ENCODE measurements around the gene FTSJ1. TPM values are rescaled to one million over a fixed set of nuclear protein-coding genes. Genes with fewer than 3 reads are reported as not detected.

FTSJ1 gene
- total RNA-seq, 1 donor from 2014 or later: 42.7 TPM

GRCh38 chrX:48470833-48471118, 5.2 kb upstream of the FTSJ1 start:
- DNase-seq (ENCODE audit: low spot score): no peak

DNA sequence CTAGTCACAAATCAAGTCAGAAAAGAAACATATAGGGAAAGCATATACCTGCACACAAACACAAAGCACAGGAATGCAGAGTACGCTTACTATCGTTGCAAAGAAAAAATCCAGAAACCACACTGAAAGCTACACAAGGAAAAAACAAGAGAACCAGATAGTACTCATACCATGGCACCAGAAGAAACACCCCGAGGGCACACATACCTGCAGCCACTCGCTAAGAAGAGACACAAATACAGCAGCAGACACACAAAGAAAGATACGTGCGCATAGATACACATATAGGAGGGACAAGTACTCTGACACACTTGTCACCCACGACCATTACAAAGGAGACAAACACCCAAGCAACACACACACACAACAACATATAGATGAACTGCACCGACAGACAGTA, 4.5 kb upstream of the FTSJ1 start:
- DNase-seq (ENCODE audit: low spot score): no peak

- no peak for DNase-seq (ENCODE audit: low spot score)
These were observed 3.8 kb upstream of the FTSJ1 start for GRCh38 chrX:48472225-48472624.

GRCh38 chrX:48472851-48473703, 2.9 kb upstream of the FTSJ1 start:
- DNase-seq (ENCODE audit: low spot score): no peak

DNA sequence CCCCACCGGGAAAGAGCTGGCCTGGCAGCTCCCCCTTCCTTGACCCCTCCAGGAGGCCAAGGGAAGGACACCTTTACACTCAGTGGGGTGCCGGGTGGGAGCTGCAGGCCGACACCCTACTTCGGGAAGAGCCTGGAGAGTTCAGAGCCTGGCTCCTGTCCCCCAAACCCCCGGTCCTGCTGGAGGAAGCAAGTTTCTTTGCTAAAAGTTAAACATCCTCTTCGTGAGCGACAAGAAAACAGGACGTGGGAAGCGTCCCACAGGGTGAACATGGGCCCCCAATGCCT, 2.4 kb upstream of the FTSJ1 start:
- DNase-seq (ENCODE audit: low spot score): no peak

GRCh38 chrX:48474127-48474526, 1.9 kb upstream of the FTSJ1 start:
- DNase-seq (ENCODE audit: low spot score): no peak

DNA sequence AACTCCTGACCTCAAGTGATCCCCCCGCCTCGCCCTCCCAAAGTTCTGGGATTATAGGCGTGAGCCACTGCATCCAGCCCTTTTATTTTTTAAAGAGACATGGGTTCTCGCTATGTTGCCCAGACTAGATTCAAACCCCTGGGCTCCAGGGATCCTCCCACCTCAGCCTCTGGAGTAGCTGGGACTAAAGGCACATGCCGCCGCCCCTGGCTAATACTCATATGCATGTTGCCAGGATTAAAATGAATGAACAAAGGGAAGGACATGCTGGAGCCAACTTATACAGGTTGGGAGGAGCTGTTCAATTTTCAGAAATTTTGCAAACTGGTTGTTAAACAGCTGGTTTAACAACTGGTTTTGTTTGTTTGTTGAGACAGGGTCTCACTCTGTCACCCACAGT, 1.4 kb upstream of the FTSJ1 start:
- DNase-seq (ENCODE audit: low spot score): no peak

- DNase-seq (ENCODE audit: low spot score): no peak
These were observed 703 bp upstream of the FTSJ1 start for GRCh38 chrX:48475296-48475695.

- DNase-seq (ENCODE audit: low spot score): no peak
These were observed 920 bp downstream of the FTSJ1 start for GRCh38 chrX:48476919-48477318.

GRCh38 chrX:48477960-48478755, 2.2 kb downstream of the FTSJ1 start:
- DNase-seq (ENCODE audit: low spot score): no peak

- DNase-seq (ENCODE audit: low spot score): no peak
These were observed 2.8 kb downstream of the FTSJ1 start for GRCh38 chrX:48478806-48479205.

DNA sequence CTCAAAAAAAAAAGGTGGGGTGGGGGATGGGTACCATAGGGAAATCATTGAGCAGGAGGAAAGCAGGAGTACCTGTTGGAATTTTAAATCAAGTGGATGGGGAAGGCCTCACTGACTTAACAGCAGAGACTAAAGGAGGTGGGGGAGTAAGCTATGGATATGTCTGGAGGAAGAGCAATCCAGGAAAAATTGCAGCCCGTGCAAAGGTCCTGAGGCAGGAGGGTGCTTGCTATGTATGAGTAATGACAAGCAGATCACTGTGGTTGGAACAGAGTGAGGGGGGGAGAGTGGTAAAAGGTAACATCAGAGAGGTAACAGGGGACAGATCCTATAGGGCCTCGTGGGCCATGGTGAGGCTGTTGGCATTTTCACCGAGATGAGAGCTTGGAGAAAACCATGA, 4.1 kb downstream of the FTSJ1 start:
- no peak for DNase-seq (ENCODE audit: low spot score)

DNA sequence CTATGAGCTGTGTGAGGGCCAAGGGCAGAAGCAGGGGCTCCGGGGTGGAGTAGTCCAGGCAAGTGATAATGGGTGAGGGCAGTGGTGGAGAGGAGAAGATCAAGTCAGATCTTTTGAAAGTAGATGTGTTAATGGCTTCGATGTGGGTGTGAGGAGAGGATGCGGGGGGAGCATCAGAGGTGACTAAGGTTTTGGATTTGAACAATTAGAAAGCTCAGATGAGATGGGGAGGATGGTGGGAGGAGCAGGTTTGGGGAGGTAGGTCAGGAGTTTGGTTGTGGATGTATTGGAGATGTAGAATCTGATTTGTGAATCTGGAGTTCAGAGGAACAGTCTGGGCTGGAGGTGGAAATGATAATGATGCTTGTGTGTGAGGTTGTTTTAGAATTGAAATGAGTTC, 4.6 kb downstream of the FTSJ1 start:
- DNase-seq (ENCODE audit: low spot score): no peak

DNA sequence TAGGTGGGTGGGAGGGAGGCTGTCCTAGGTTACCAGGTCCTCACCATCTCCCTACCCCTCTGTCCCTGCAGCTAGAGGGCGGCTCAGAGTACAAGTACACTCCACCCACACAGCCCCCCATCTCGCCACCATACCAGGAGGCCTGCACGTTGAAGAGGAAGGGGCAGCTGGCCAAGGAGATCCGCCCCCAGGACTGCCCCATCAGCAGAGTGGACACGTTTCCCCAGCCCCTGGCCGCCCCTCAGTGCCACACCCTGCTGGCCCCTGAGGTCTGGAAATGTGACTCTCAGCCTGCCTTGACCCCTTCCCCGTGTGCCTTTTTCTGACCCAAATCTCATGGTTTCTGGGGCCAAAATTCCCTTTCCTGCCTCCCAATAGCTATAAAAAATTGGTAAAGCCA, 6.5 kb downstream of the FTSJ1 start:
- no peak for DNase-seq (ENCODE audit: low spot score)

GRCh38 chrX:48487362-48487798, 11.4 kb downstream of the FTSJ1 start:
- no peak for DNase-seq (ENCODE audit: low spot score)

DNA sequence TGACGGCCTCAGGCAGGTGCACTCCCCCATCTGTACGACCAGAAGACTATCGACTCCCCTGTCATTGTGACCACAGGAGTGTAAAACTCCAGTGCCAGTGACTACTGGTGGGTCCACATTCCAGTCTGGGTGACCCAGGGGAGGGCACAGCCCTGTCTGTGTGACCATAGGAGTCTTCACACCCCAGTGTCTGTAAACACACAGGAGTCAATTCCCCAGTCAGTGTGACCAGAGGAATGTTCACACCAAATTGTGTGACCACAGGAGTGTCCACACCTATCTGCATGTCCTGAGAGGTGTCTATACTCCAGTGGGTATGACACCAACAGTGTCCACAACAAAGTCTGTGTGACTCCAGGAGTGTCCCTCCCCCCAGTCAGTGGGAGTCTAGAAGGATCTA, 12.0 kb downstream of the FTSJ1 start:
- DNase-seq (ENCODE audit: low spot score): no peak

GRCh38 chrX:48489296-48489695, 13.3 kb downstream of the FTSJ1 start:
- no peak for DNase-seq (ENCODE audit: low spot score)

DNA sequence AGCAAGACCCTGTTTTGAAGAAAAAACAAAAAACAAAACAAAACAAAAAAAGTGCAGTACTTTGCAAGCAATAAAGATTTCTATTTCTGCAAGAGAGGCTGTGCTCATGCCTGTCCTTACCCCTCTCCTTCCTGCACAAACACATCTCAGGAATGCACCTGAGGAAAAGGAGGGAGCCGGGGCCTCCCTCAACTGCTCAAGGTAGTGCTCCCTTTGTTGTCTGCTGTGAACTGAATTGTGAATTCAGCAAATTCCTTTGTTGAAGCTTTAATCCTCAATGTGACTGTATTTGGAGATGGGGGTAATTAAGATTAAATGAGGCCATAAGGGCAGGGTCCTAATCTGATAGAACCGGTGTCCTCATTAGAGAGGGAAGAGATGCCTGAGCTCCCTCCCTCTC, 13.9 kb downstream of the FTSJ1 start:
- no peak for DNase-seq (ENCODE audit: low spot score)

DNA sequence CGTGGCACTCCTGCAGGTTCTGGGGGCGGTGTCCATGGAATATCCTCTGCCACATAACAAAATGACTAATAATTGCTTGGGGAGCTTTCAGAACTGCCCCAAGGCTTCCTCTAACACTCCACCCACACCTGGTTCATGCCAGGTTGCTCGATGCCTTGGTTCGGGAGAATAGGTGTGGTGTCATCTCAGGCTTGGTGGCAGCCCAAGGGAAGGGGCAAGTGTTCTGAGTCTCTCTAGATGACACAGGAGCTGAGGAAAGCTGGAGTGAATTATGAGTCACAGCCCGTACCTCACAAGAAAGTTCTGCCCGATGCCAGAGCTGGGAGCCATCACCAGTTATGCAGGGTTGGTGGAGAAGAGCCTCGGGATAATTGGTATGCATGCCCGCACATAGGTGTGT, 14.7 kb downstream of the FTSJ1 start:
- DNase-seq (ENCODE audit: low spot score): no peak

DNA sequence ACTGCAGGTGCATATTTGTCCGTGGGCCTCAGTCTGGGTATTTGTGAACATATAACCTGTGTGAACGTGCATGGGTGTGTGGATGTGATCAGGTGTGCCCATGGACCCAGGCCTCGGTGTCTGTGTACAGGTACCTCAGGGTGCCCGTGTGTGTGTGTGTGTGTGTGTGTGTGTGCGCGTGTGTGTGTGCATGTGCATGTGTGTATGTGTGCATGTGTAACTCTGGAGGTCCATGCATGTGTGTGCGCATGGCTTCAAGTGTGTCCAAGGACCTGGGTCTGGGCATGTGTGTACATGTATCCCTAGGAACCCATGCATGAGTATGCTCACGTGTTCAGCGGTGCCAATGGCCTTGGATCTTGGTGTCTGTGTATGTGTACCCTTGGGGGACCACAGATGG, 15.8 kb downstream of the FTSJ1 start:
- no peak for DNase-seq (ENCODE audit: low spot score)

- no peak for DNase-seq (ENCODE audit: low spot score)
These were observed 16.4 kb downstream of the FTSJ1 start for GRCh38 chrX:48492293-48492910.

DNA sequence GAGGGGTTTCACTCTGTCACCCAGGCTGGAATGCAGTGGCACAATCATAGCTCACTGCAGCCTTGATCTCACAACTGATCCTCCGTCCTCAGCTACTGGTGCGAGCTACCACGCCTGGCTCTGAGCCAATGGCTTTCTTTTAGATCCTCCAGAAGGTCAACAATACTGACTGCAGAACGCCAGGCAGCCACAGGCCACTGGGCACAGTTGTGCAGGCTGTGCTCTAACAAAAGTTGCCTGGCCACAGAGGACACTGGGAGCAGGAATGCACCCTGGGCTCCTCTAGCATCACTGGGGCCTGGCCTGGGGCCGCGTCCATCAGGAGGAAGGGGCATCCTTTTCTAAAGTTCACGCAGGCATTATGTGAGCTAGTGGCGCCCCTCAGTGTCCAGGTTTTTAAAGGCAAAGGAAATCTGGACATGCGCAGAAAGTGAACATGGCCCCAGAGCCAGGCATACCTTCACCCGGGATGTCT, 17.9 kb downstream of the FTSJ1 start:
- no peak for DNase-seq (ENCODE audit: low spot score)

DNA sequence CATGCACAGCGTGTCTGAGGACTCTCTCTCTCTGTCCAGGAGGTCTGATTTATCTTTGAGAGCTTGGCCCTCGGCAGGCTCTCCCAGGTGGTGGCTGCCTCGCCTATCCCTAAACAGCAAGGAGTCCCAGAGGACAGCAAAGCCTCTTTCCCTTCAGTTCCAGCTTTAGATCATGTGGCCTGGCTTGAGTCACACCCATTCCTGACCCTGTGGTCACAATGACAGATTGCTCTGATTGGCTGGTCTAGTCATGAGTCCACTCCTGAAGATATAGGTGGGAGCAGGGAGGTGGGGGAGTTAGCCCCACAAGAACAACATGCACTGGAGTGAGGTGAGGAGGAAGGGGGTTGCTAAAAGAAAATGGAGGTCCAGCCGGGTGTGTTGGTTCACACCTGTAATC, 20.7 kb downstream of the FTSJ1 start:
- DNase-seq (ENCODE audit: low spot score): no peak

All from ureter (tissue), 1 donor.